Myocyte (in vitro differentiated cells): ENCODE results near the gene ACADSB. TPM values are rescaled to one million over a fixed set of nuclear protein-coding genes. Genes with fewer than 3 reads are reported as not detected.

Experiments
- DNase-seq: peaks from one replicate; pipeline ENCODE4 v3.0.0-alpha.2; 2012; ENCODE audit warnings: low read depth
- total RNA-seq: library from RNA; depleted of rRNA; stranded (reverse); fragments of >200 nt; gene quantifications from 2 replicates; pipeline ENCODE4 v1.2.3, GENCODE V29; 2014

Gene ACADSB
- total RNA-seq, 1 donor from 2014 or later = 5.9 TPM

DNA sequence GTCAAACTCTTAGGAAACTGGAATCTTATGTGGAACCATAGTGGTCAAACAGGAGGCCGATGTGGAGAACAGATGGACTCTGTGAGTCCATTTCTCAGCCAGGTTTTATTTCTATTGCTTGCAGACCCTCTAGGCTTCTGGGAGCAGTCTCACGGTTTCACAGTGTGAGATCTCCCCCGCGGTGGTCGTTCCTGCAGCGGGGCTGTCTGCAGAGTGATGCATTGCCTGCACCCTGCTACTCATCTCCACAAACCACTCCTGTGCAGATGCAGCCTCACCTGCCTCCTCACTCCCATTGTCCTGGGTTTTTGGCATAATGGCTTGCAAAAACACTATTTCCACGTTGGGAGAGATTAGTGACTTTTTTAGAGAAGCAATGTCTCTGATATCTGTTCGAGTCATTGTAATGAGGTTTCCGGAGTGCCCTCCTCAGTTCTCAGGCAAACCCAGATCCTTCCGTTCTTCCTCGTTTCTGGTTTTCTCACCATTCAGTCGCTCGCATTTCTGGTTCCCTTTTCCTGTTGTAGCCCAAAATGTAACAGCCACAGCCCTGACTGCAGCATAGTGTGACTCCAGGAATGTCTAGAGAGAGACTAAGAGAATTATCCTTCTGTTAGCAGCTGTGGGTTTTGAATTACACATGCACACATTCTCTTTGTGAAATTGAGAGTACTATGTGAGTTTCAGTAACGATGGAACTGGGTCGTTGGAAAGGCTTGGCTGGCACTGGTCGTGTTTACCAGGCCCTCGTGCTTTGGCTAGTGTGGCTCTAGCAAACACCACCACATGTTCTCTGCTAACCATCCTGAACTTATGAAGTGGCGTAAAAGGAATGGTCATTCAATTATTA, 30.2 kb downstream of the ACADSB start:
- DNase-seq = peak; percentile 13

DNA sequence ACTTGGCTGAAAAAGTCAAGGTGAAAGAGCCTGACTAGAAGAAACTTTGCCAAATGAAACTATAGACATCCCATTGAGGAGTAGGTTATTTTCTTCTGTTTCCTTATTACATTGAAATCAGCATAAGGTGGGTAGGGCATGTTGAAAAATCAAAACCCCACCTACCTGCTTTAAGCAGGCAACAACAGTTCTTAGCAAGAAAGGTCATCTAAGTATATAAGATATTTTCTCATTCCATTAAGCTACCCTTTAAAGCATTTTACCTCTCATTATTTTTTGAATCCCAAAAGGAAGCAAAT, 30.8 kb downstream of the ACADSB start:
- no peak for DNase-seq

DNA sequence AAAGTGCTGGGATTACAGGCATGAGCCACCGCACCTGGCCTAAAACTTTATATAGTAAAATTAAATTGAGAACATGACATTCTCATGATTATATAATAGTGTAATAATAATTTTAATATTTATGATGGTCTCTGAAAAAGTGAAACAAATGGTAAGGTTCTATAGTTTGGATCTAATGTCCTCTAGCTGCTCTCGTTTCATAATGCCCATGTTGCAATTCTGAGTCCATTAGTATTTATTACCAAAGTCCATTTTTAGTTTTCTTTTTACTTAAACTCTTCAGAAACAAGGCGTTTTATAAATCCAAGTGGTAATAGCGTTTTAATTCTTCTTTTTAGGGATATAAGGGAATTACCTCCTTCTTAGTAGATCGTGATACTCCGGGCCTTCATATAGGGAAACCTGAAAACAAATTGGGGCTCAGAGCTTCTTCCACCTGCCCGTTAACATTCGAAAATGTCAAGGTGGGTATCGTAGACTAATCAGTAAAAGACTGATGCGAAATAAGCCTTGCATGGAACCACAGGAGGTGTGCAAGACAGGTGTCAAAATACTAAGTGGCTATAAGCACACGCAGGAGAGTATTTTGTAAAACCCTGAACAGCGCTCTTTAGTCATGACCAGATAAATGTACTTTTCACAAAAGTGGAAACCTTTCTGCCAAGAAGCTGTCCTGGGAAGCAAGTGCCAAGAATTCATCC, 34.1 kb downstream of the ACADSB start:
- no peak for DNase-seq

DNA sequence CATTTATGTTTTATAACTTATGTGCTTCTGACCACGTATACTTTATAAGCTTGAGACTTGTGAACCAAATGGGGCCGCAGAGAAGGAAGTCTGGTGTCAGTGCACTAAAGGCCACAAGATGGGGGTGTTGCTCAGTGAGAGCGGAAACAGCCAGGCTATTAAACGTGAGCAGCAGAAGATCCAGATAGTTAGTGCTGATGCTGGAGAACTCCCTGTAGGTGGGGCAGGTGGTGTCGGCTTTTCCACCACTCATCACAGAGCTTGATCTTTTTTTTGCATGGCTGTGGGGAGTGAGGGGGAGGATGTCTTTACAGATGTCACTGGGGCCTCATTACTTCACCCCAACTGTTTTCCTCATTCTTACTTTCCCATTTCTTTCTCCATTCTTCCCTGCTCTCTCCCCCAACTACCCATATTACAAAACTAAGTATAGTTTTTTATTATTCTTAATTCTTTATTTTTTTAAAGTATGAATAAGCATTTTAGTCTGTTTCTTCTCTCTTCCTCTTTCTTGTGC, 34.7 kb downstream of the ACADSB start:
- DNase-seq = peak; percentile 66

DNA sequence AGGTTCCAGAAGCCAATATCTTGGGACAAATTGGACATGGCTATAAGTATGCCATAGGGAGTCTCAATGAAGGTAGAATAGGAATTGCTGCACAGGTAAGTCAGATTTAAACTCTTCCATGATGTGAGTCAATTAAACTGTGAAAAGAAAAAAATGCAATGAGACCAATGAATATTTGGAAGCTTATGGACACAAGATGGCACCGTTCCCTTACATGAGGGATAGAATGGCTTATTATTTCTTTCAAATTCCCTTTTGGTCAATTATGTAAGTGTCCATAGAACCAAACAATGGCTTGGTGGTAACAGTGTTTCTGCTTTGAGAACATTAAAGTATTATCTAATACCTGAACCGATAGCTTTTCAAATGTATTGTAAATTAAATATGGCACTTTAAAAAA, 35.6 kb downstream of the ACADSB start:
- peak; percentile 17 for DNase-seq

DNA sequence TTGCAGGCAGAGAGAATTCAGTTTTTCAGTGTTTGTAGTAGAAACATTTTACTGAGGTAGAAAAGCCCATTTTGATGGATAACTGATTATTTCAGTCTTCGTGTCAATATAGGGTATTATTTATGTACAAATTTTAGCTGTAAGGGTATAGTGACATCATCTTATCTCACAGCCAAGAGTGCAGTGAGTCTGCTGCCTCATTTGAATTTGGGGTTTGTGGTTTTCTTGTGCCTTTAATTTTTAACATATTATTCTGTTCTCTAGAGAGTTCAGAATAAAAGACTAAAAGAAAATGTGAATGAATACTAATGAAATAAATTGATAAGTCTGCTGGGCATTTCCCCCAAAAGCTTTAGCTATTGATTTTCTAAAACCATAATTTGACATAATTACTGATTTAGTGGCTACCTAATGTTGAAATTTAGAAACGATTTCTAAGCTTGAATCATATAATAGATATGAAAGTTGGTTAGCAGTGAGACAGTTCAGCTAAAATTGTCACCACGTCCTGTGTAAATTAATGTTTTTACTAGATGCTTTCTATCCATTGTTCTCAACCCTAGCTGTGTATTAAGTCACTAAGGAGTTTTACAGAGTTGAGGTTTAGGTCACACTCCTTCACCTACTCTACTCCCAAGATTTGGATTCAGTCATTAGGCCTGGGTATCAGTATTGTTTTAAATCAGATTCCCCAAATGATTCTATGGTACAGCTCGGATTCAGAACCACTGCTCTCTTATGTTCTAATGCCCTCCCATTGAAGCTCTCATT, 37.3 kb downstream of the ACADSB start:
- no peak for DNase-seq

DNA sequence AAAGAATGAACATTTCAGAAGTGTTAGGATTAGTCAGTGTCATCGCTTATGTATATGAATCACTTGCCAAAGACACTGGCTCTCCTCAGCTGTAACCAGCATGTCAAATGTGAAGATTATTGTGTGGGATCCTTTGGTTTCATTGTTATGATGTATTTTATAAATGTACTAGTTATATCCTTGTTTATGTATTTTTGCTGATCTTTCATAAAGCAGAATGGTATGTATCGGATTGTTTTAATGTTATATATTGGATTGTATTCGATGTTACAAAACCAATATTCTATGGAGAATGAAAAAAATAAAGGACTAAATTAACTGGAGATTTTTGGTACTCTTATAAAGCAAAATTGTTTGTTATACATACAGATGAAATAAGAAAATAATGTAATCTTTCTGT, 49.2 kb downstream of the ACADSB start:
- no peak for DNase-seq

DNA sequence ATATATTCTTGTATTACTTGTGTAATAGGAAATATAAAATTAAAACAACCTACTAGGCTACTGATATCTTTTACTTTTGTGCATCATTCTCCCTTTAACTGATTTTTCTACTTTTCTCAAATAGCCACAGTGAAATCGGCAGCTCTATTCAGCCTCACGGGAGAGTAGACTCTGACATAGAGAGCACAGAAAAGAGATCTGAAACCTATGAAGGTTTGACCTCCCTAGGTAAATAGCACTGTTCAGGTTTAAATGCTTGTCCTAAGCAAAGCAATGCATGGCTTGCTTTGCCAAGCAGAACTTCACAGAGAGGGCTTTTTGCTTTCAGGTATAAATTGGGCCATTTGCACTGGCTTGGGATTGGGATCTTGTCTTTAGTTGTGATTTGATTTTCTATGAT, 53.1 kb downstream of the ACADSB start:
- no peak for DNase-seq

DNA sequence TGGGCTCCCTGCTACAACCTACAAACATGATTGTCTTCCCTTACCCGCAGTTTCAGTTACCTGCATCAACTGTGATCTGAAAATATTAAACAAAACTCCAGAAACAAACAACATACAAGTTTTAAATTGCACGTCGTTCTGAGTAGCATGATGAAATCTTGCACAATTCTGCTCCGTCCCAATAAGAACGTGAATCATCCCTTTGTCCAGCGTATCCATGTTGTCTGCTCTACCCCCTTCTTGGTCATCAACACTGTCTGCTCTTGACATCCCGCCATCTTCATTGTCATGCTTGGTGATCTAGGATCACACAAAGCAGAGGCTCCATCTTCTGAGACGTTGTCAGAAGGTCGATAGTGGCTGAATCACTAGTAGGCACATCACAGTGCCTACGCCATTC, 53.9 kb downstream of the ACADSB start:
- DNase-seq = no peak

DNA sequence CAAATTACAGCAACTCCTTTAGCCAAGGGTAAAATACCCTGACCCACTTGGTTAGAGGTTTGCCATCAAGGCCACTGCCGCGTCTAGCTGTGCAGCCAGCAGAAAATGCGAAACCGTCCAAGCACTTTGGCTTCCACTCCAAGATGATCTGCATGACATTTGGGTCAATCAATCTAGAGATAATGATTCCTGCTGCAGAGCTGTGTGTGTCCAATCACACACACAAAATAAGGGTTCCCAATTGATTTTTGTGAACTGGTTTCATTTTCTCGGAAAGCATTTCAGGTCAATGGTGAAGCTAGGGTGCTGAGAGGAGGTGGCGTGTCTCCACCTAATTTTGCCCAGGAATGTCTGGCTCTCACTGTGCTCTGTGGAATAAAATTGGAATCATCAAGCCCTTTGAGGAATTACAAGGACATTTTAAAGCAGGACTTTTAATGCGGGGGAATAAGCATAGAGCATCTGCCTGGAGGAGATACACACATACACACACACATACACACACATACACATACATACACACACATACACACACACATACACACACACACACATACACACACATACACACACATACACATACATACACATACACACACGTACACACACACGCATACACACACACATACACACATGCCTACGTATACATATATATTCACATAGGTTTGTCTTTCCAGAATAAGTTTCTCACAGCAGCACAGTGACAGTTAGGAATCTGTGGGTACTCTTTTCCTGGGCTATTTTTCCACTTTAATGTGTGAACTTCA, 59.5 kb downstream of the ACADSB start:
- DNase-seq = no peak

DNA sequence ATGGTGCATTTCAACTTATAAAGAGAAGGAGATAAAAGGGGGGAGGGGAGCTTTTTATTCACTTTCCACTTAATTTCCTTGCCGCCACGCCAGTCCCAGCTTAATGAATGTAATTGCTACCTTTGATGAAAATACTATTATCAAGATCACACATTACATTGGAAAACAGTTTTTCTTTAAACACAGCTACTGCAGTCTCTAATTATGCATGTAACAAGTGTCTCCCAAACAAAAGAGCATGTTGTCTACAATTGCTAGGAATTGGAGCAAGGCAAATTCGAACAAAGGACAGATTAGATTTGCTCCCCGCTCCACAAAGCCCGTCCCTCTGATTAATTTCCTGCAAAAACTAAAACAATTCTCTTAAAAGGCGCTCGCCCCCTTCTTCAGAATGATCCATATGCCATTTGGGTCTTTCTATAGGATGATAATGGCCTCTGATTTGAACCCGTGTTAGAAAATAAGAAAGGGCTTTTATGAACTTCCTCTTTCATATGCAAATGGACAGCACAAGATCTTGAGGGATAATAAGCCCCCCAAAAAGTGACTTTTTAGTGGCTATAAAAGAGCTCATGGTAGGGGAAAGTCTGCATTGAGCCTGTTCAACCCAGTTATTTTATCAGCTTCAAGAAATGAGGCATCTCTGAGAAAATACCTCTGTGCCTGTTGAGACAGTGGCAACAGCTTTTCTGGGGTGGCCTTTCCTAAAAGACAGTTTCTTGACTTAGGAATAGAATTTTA, 60.6 kb downstream of the ACADSB start:
- DNase-seq = no peak

DNA sequence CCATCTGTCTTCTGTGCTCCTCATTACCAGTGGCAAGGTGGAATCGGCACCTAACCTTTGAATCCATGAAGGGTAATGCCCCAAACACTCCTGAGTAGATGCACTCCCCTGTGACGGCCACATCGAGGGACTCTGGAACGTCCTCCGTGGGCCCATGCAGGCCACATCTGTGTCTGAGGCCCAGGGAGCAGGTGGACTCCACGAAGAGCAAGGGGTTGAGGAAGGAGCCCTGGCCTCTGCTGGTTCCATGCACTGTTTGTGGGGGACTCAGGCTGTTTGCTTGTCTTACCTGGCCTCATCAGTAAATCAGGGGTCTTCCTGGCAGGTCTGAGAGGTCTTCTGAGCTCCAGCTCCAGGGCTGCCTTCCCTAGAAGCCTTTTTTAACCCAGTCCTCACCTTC, 64.4 kb downstream of the ACADSB start:
- no peak for DNase-seq

DNA sequence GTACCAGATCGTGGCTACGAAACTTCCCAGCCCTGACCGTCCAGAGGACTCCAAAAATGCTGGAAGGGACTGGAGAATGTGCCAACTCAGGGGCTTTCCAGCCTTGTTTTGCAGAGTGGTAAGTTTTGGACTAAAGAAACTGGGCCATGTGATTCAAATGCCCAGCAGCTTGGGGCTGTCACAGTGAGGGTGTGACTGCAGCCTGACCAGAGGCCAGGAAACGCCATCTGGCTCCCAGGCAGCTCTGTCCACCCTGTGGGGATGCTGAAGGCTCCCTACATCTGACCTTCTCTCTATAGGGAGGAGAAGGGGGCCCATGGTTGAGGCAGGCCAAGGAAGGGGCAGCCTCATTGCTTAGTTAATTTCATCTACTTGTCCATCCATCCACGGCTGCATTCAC, 65.4 kb downstream of the ACADSB start:
- DNase-seq = no peak

DNA sequence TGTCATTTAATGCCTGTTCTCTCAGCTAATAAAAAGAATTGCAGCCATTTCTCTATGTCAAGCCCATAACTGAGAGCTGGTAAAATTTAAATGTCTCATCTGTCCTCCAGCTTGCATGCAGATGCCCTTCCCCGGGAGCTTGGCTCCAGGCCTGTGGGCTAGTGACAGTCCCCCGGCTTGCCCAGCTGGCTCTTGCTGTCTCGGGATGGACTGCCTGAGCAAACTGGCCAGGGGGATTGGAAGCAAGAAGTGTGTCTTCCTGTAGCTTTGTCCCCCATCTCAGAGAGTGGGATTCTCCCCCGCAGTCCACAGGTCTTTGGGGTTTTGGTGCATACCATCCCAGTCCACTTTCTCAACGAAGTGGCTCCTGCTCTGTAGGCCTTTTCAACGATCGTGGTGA, 73.1 kb downstream of the ACADSB start:
- DNase-seq = peak; percentile 18

DNA sequence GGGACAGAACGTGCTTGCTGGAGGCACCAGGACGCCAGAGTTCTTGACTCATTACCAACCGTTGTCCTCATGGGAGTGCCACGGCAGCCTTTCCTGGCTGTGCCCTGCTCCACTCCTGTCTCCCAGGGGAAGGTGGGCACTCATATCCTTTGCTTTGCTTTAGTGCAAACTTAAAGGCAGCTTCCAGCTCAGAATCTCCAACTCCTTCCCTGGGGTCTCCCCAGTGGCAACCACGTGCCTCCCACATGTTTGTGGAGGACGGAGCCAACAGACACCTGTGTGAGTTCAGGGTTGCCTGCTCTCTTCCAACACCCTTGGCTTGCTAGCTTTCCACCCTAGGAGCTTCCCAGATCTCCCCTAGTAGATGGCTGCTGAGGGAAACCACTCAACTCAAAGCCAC, 75.0 kb downstream of the ACADSB start:
- DNase-seq = no peak

DNA sequence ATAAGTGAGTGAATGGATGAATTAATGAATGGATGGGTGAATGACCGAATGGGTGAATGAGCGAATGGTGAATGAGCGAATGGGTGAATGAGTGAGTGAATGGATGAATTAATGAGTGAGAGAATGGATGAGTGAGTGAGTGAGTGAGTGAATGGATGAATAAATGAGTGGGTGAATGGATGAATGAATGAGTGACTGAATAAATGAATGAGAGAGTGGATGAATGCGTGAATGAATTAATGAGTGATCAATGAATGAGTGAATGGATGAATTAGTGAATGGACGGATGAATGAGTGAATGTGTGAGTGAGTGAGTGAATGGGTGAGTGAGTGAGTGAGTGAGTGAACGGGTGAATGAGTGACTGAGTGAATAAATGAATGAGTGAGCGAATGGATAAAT, 77.5 kb downstream of the ACADSB start:
- no peak for DNase-seq

DNA sequence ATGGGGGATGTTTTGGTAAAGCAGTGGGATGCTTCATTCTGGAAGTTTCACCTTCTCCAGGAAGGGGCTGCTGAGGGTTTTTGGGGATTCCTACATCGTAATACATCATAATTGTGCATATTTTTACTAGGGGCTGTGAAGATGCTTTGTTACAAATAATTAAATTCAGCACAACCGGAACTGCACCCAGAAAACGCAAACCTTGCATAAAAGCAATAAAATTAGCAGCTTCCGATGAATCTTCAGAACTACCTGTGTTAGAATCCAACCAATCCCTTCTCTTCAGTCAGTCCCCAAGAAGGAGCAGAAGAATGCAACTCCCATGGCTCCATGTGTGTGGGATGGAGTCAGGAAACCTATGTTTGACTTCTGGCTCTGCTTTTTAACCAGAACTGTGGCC, 78.5 kb downstream of the ACADSB start:
- no peak for DNase-seq

DNA sequence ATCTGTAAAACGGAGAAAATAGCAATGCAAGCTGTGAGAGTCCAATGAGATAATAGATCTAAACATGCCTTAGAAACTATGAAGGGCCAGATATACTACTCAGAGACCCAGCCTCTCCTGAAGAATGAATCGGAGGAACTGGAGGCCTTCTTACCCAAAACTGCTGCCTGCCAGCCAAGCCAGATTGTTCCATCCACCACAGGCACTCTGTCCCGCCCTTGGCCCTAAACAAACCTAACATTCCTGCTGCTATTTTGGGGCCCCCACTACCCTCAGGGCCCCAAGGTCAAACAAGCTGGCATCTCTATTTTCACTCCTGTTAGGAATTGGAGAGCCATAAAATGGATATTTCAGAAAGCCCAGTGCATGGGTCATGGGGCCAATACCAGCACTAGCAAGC, 79.0 kb downstream of the ACADSB start:
- peak; percentile 25 for DNase-seq

DNA sequence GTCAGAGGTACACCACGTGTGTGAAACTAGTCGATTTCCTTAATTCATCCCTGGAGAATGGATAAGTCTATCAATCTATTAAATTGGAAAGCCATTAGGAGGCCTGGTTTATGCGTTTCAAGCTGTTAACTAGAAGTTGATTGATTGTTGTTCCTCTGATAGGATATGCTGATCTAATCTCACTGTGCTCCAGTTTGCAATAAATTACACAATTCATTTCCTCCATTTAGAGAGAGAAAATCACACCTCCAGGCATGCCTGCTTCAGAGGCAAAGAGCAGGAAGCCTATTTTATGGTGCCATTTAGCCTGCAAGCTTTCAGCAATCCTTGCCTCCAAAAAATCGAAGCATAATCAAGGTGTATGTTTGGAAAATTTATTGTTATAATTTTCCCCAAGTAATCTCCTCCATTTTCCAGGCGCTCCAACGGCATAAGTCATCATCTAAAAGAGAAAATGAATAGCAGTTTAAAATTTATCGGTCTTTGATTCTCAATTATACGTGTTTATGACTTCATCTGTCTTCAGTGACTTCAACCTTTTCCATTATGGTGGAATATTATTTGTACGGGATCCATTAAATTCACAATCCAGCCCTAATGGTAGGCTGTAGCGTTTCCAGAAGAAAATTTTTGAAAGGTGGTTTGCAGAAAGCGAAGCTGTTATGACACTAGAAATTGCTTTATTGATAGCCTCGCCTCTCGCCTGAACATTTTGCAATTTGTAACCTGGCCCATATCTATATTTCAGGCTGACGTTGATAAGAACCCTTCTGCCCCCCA, 84.0 kb downstream of the ACADSB start:
- no peak for DNase-seq

DNA sequence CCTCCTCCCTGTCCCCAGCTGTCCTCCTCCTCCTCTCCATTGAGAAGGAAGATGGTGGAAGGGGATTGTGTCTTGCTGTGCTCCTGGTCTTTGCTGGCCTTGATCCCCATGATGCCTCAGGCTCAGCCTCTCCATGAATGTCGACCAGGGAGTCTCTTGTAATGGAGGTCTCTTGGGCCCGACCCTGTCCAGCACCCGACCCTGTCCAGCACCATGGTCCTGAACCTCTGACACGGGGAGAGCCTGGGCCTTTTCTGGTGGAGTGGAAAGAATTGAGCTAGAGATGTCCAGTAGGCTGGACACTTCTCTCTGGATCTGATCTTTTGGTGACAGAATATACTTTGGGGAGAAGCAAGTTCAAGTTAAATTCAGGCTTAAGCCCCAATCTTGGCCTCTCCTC, 84.7 kb downstream of the ACADSB start:
- DNase-seq = no peak
